Measurements from ENCODE around the gene DCAF8. TPM values are rescaled to one million over a fixed set of nuclear protein-coding genes. Genes with fewer than 3 reads are reported as not detected.

Gene DCAF8
- total and polyA plus RNA-seq, 2 of the 4 experiments (the other 2 are of a cell fraction): 83.3 to 83.8 TPM

DNA sequence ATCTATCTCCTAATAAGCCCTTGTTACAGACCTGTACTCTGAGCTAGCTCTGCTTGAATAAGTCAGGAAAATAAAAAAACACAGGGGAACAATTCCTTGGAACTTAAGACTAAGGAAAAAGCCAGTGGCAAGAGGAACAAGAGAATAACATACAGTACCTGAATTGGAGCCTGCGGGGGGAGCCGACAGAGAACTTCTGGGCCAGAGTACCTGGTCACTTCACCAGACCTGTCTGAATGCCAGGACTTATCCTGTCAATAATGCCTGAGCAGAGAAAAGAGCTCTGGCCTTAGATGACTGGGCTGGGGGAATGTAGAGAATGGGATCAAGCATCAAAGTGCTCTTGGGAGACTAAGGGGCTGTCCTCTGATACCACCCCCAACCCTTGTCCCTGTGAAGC, 42.0 kb downstream of the DCAF8 start:
- Histone ChIP-seq H3K9ac (ENCODE audit: low read depth, low read length) (no peak overlapping the region), H3K4me3 (ENCODE audit: insufficient read depth, low read depth, low read length) (no peak overlapping the region), H3K4ac (ENCODE audit: low read depth, low read length) (no peak overlapping the region), H3K27me3 (ENCODE audit: control insufficient read depth, insufficient read depth, low read length) (no peaks in the 10 kb centered on the region), H4K20me1 (ENCODE audit: insufficient read depth, low read length) (peaks cover 30% of the 10 kb centered on the region), H3K56ac (ENCODE audit: extremely low read depth, insufficient read depth, low read length) (no peak overlapping the region), H2BK20ac (ENCODE audit: low read depth, low read length) (no peak overlapping the region), H4K5ac (ENCODE audit: low read depth, low read length) (no peak overlapping the region), H3K36me3 (ENCODE audit: control insufficient read depth, insufficient read depth, low read length) (peaks cover 67% of the 10 kb centered on the region), H2AFZ (replicated peaks; ENCODE audit: low read length, poor library complexity) (no peak overlapping the region), H4K91ac (ENCODE audit: insufficient read depth, low read depth, low read length) (no peak overlapping the region), H3K9me3 (ENCODE audit: control insufficient read depth, insufficient read depth, low read length) (no peaks in the 10 kb centered on the region), H2BK120ac (ENCODE audit: low read depth, low read length) (no peak overlapping the region), H2AK5ac (ENCODE audit: low read depth, low read length) (no peak overlapping the region), H4K8ac (ENCODE audit: low read depth in 2 of 2, low read length in 2 of 2) (no peak overlapping the region), H3K79me1 (ENCODE audit: low read depth in 1 of 2, low read length in 2 of 2) (peaks cover 0 to 20% of the 10 kb centered on the region in 2 experiments; a peak in 2 of 4 replicates), H2BK15ac (ENCODE audit: low read depth, low read length) (no peak overlapping the region), H3K27ac (ENCODE audit: insufficient read depth, low read length) (no peak overlapping the region), H2BK5ac (ENCODE audit: low read depth, low read length, poor library complexity, severe bottlenecking) (no peak overlapping the region), H3K23ac (ENCODE audit: low read depth, low read length) (no peak overlapping the region), H3K9me1 (ENCODE audit: insufficient read depth, low read length) (peaks cover 6% of the 10 kb centered on the region), H3K14ac (replicated peaks; ENCODE audit: low read depth, low read length) (no peak overlapping the region), H3K4me1 (ENCODE audit: control insufficient read depth, insufficient read depth, low read length) (peaks cover 21% of the 10 kb centered on the region), H2AK9ac (replicated peaks; ENCODE audit: low read depth, low read length, poor library complexity) (no peak overlapping the region), H3K4me2 (ENCODE audit: low read depth, low read length) (no peak overlapping the region), H3K18ac (ENCODE audit: low read depth, low read length) (no peak overlapping the region)
- in situ Hi-C loops (cut with MboI; ENCODE audit: low sequenced_read_pairs) (no loop called here), intact Hi-C loops (cut with micrococcal nuclease) (no loop called here), dilution Hi-C loops (cut with HindIII; ENCODE audit: low sequenced_read_pairs, unreplicated experiment) (no loop called here)
- no TSS peak for BruUV-seq (replicated peaks)
- ATAC-seq (ENCODE audit: low read depth) (no peak), DNase-seq (no peak)
- ChIA-PET POLR2A (ENCODE audit: unreplicated experiment) (no interaction called here), CTCF (interaction anchor here (0.9 to 5.2 kb wide), 13 partner anchors 8 to 150 kb away, joined by 3 to 63 read pairs (median 5); partner anchors contain the start of gene KCNJ10)
- no peak for TF ChIP-seq NFE2L2 (IDR thresholded peaks at IDR 0.05; ENCODE audit: low read depth, low read length)
- TF ChIP-seq POLR2A (IDR thresholded peaks at IDR 0.05; ENCODE audit: low read depth, low read length): no peak
- no peak for TF ChIP-seq MAFK (IDR thresholded peaks at IDR 0.05; ENCODE audit: low read depth, low read length)
- TF ChIP-seq MXI1 (IDR thresholded peaks at IDR 0.05; ENCODE audit: borderline replicate concordance, low read depth, low read length): no peak
- no peak for TF ChIP-seq BHLHE40 (IDR thresholded peaks at IDR 0.05; ENCODE audit: low read depth, low read length)
- TF ChIP-seq SMC3 (IDR thresholded peaks at IDR 0.05; ENCODE audit: low read depth, low read length): no peak
- no peak for TF ChIP-seq RCOR1 (IDR thresholded peaks at IDR 0.05; ENCODE audit: insufficient replicate concordance, low read length)
- TF ChIP-seq, protein P1, sequence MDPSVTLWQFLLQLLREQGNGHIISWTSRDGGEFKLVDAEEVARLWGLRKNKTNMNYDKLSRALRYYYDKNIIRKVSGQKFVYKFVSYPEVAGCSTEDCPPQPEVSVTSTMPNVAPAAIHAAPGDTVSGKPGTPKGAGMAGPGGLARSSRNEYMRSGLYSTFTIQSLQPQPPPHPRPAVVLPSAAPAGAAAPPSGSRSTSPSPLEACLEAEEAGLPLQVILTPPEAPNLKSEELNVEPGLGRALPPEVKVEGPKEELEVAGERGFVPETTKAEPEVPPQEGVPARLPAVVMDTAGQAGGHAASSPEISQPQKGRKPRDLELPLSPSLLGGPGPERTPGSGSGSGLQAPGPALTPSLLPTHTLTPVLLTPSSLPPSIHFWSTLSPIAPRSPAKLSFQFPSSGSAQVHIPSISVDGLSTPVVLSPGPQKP (IDR thresholded peaks at IDR 0.05; ENCODE audit: borderline replicate concordance, low read depth, low read length): no peak
- TF ChIP-seq RAD21 (IDR thresholded peaks at IDR 0.05; ENCODE audit: low read length): no peak
- TF ChIP-seq, protein P2, sequence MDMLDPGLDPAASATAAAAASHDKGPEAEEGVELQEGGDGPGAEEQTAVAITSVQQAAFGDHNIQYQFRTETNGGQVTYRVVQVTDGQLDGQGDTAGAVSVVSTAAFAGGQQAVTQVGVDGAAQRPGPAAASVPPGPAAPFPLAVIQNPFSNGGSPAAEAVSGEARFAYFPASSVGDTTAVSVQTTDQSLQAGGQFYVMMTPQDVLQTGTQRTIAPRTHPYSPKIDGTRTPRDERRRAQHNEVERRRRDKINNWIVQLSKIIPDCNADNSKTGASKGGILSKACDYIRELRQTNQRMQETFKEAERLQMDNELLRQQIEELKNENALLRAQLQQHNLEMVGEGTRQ (IDR thresholded peaks at IDR 0.05; ENCODE audit: low read depth, low read length): no peak
- no peak for TF ChIP-seq MAZ (IDR thresholded peaks at IDR 0.05; ENCODE audit: borderline replicate concordance, low read depth, low read length)
- TF ChIP-seq CEBPB (IDR thresholded peaks at IDR 0.05; ENCODE audit: low read depth, low read length): no peak
- no peak for TF ChIP-seq RFX5 (IDR thresholded peaks at IDR 0.05; ENCODE audit: low read depth, low read length)
- TF ChIP-seq, protein P3, sequence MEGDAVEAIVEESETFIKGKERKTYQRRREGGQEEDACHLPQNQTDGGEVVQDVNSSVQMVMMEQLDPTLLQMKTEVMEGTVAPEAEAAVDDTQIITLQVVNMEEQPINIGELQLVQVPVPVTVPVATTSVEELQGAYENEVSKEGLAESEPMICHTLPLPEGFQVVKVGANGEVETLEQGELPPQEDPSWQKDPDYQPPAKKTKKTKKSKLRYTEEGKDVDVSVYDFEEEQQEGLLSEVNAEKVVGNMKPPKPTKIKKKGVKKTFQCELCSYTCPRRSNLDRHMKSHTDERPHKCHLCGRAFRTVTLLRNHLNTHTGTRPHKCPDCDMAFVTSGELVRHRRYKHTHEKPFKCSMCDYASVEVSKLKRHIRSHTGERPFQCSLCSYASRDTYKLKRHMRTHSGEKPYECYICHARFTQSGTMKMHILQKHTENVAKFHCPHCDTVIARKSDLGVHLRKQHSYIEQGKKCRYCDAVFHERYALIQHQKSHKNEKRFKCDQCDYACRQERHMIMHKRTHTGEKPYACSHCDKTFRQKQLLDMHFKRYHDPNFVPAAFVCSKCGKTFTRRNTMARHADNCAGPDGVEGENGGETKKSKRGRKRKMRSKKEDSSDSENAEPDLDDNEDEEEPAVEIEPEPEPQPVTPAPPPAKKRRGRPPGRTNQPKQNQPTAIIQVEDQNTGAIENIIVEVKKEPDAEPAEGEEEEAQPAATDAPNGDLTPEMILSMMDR (conservative IDR thresholded peaks at IDR 0.05; ENCODE audit: low read depth, low read length): no peak
- no peak for TF ChIP-seq FOS (IDR thresholded peaks at IDR 0.05; ENCODE audit: low read depth, low read length)
- no CpG with 5 or more reads among the region's 2 CpGs for WGBS, 2 experiments (ENCODE audit: extremely low coverage in 2 of 2, insufficient read length in 1 of 2)

Measured in IMR-90 (cell line).